Stimulated activated CD4-positive, alpha-beta T cell treated with anti-CD3 and anti-CD28 coated beads, Interleukin-1b, Interleukin-23, amount 100 ng/mL, for 24 hours (primary cell): ENCODE results near the gene KIR3DL3.
"Not testable (repeated sequence)": the region's sequence is repeated elsewhere in the genome, so short reads cannot be mapped to it uniquely, and the experiment has no call there.

Experiments
- DNase-seq, 4 experiments: peaks; one replicate each; pipeline ENCODE4 v3.0.0-alpha.2; 2020; ENCODE audit warnings: low read depth in 4 of 4, low spot score in 1 of 4

The KIR3DL3 gene

GRCh38 chr19:54729416-54730188 lies 5.4 kb downstream of the KIR3DL3 start:
- DNase-seq, result no peak

GRCh38 chr19:54731191-54731590 lies 6.9 kb downstream of the KIR3DL3 start:
- no peak for DNase-seq

- DNase-seq, result not testable (repeated sequence)
These were observed 14.1 kb downstream of the KIR3DL3 start, which contains the start of gene KIR2DL3 for GRCh38 chr19:54738306-54738705. Gene KIR2DL3 (plus strand): TSS chr19:54738513. CDS start chr19:54738546, 33 bp downstream.

GRCh38 chr19:54738715-54739114 lies 14.5 kb downstream of the KIR3DL3 start:
- no peak for DNase-seq

- no peak for DNase-seq
These were observed 15.6 kb downstream of the KIR3DL3 start for GRCh38 chr19:54739587-54740497.

GRCh38 chr19:54741950-54742349 lies 17.7 kb downstream of the KIR3DL3 start:
- not testable (repeated sequence) for DNase-seq

- DNase-seq, result not testable (repeated sequence)
These were observed 19.8 kb downstream of the KIR3DL3 start for GRCh38 chr19:54744080-54744479.

GRCh38 chr19:54747614-54748322 lies 23.5 kb downstream of the KIR3DL3 start:
- not testable (repeated sequence) for DNase-seq

GRCh38 chr19:54750276-54750675 lies 26.0 kb downstream of the KIR3DL3 start:
- not testable (repeated sequence) for DNase-seq

GRCh38 chr19:54756204-54757110 lies 32.2 kb downstream of the KIR3DL3 start:
- DNase-seq, result not testable (repeated sequence)

- DNase-seq, result not testable (repeated sequence)
These were observed 34.3 kb downstream of the KIR3DL3 start for GRCh38 chr19:54758577-54758976.

GRCh38 chr19:54764219-54764618 lies 40.0 kb downstream of the KIR3DL3 start:
- DNase-seq, result not testable (repeated sequence)

GRCh38 chr19:54766464-54766863 lies 42.2 kb downstream of the KIR3DL3 start:
- DNase-seq, result not testable (repeated sequence)

- DNase-seq, result not testable (repeated sequence)
These were observed 45.4 kb downstream of the KIR3DL3 start, which contains the start of gene KIR2DL1 for GRCh38 chr19:54769646-54770045. Gene KIR2DL1 (plus strand): TSS chr19:54769793. CDS start chr19:54769851, 58 bp downstream.

GRCh38 chr19:54770511-54770910 lies 46.3 kb downstream of the KIR3DL3 start:
- not testable (repeated sequence) for DNase-seq

GRCh38 chr19:54771018-54771960 lies 47.0 kb downstream of the KIR3DL3 start:
- DNase-seq, result not testable (repeated sequence)

GRCh38 chr19:54772666-54773065 lies 48.4 kb downstream of the KIR3DL3 start:
- DNase-seq, result not testable (repeated sequence)

- DNase-seq, result not testable (repeated sequence)
These were observed 51.0 kb downstream of the KIR3DL3 start for GRCh38 chr19:54775095-54775815.
